Activated T-cell treated with anti-CD3 and anti-CD28 coated beads for 1 hour (primary cell): ENCODE results near the gene COIL.

Experiments used
- DNase-seq: peaks from one replicate; pipeline ENCODE4 v3.0.0-alpha.2; 2020; ENCODE audit warnings: low read depth

The COIL gene

DNA sequence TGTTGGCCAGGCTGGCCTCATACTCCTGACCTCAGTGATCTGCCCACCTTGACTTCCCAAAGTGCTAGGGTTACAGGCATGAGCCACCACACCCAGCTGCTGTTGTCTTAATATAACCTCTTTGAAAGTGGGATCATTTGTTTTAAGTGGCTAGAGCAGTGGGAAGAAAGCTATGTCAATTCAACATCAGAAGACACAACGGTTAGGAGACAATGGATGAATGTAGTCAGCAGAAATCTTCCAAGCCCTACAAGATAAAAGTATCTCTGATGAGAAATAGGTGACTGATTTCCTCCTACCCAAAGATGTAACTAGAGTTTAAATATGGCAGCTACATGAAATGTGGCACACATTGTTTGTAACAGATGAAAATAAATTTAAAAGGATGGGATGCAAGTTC is 27.0 kb downstream of the COIL start:
- DNase-seq, result no peak

DNA sequence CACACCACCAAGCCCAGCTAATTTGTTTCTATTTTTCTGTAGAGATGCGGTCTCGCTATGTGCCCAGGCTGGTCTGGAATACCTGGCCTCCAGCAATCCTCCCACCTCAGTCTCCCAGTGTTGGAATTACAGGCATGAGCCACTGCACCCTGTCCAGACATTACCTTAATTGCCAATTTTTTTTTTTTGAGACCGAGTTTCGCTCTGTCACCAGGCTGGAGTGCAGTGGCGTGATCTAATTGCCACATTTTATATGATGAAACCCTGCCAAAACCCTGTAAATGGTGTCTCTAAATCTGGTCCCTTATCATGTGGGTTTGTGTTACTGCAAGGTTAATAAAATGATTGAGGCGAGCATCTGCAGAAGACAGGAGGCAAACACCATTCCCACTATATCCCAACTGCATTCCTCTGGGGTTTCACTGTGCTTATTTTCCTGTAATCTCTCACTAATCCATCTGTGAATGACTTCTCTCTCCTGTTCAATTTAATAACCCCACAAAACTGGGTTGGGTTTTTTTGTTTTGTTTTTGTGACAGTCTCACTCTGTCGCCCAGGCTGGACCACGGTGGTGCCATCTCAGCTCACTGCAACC is 27.6 kb downstream of the COIL start:
- no peak for DNase-seq

DNA sequence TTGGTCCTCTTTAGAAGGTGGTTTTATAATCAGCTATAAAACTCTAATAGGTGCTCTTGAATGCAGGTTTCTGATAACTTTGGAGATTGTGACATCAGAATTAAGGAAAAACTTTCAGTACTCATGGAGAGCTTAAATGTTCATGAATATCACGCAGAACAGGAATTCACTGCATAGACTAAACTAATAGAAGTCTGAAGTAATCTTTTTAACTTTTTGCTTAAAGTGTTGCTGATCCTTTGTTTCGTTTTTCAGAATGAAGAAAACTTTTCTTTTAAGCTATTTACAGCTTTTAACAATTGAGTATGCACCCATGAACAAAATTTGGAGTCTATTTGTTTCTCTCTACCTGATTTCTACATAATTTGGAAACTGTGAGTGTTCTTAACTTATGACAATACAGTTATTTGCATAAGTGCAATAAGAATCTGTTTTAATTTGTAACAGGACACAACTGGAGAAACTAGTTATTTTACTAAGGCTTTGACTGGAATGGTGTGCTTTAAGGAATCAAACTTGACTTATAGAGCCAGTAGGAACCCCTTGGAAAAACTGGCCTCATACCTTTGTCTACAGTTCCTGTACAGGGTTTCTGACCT is 30.0 kb downstream of the COIL start:
- DNase-seq, result no peak

DNA sequence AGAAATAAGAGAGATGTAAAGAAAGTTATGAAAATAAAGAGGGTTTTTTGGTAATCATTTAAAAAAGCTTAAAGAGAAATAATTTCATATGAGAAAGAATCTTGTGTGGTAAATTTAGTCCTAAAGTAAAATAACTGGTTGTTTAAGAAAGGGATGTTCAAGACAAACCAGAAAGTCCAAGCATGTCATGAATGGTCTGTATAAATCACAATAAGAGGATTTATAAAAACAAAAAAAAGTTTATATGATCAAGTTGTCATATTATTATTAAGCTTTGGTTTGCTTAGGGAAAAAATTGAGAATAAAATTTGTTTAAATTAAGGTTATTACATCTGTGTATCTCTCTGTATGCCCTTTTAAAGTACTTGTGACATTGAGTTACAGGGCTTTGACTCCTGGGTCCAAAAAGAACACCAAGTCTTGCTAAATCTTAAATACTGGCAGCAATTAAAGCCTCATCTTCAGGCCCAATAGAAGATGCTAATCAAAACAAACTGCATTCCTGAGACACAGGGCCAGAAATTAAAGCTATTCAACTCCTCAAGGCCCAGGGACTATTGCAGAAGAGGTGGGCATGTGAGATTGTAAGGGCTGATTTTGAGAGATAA is 31.4 kb downstream of the COIL start:
- no peak for DNase-seq

DNA sequence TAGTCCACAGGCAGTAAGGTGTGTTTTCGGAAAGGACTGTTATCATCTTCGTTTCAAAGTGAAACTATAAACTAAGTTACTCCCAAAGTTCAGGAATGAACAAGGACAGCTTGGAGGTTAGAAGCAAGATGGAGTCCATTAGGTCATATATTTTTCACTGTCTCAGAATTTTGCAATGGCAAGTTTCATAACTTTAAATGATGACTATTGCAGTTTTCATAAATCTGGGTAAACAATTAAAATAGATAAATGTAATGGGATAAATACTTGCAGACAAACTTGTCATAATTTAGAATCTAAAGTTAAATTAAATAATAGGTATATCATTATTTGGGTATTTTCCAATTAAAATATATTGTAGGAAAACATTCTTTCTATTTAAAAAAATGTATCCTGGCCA is 32.3 kb downstream of the COIL start:
- no peak for DNase-seq

DNA sequence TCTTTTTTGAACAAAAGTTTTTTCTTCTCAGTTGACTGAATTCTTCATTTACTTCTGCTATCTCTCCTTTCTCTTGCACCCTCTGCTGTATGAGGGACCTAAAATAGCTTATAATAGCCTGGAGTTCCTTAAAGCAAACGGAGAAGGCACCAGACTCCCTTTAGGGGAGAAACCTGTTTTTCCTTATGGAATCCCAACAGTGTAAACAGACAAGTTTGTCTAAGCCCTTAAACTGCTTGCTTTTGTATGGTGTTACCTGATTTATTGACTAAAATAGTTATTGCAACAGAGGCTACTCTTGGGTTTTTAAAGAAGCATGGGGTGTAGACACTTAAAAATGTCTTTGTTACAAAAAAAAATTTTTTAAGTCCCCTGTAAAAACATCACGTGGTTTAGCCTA is 34.1 kb downstream of the COIL start:
- DNase-seq, result no peak

DNA sequence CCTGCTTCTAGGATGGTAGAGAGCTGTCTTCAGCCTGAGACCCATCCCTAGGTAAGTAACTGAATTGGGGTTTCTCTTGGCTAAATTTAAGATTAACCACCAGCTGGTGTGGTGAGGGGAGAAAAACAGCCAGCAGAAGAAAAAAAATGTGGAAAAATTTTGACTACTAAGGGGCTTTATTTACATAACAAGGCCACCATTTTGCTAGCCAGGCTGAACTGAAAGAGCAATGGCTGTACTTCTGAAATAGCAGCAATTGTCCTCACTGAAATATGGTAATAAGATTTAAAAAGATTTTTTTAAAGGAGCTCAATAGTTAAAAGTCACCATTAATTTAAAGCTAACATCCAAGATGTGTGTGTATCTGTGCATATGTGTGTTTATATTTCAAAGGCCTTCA is 34.6 kb downstream of the COIL start:
- DNase-seq, result no peak

DNA sequence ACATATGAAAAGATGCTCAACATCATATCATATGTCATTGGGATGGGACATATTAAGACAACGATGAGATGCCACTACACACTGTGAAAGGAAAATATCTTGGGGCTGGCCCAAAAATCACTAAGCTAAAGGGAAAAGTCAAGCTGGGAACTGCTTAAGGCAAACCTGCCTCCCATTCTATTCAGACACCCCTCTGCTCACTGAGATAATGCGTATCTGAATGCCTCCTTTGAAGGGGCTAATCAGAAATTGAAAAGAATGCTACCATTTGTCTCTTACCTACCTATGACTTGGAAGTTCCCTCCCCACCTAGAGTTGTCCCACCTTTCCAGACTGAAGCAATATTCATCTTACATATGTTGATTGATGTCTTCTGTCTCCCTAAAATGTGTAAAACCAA is 35.8 kb downstream of the COIL start:
- no peak for DNase-seq

DNA sequence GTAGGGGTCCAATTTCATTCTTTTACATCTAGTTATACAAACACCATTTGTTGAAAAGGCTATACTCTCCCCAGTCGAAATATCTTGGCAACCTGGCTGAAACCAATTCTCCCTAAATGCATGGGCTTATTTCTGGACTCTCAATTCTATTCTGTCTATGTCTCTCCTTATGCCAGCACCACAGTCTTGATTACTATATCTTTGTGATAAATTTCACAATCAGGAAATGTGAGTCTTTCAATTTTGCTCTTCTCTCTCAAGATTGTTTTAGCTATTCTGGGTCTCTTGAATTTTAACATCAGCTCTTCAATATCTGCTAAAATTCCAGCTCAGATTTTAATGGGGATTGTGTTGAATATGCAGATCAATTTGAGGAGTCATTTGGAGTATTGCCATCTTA is 41.1 kb downstream of the COIL start:
- no peak for DNase-seq

DNA sequence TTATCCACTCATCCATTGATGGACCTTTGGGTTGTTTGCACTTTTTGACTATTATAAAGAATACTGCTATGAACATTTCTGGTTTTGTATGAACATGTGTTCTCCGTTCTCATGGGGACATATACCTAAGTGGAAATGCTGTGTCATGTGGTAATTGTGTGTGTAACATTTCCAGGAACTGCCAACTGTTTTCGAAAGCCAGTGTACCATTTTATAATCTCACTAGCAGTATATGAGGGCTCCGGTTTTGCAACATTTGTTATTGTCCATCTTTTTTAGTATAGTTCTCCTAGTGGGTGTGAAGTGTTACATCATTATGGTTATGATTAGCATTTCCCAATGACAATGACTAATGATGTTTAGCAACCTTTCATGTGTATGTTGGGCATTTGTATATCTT is 41.9 kb downstream of the COIL start:
- no peak for DNase-seq

DNA sequence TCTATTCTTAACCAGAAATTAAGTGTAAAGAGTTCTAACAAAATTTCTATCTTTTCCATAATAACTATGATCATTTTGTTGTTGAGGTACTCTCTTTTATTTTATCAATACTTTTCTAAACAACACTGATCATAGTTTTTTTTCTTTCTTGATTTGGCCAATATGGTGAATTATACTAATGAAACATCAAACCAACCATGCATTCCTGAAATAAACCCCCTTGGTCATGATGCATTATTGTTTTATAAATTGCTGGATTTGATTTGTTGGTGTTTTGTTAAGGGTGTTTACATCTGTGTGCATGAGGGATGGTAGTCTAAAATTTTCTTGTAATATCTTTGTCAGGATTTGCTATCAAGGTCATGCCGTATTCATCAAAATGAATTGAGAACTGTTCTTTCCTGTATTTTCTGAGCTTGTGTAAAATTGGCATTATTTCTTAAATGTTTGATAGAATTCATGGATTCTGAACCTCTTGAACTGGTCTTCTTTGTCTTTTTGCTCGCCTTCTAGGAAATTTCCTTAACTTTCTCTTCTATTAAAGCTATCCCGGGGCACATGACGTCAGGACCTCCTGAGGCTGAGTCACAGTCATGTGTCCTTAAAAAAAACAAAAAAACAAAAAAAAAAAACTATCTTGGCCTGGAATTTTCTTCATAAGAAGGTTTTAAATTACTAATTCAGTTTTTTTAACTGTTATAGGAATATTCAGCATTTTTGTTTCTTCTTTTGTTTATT is 43.1 kb downstream of the COIL start:
- no peak for DNase-seq

DNA sequence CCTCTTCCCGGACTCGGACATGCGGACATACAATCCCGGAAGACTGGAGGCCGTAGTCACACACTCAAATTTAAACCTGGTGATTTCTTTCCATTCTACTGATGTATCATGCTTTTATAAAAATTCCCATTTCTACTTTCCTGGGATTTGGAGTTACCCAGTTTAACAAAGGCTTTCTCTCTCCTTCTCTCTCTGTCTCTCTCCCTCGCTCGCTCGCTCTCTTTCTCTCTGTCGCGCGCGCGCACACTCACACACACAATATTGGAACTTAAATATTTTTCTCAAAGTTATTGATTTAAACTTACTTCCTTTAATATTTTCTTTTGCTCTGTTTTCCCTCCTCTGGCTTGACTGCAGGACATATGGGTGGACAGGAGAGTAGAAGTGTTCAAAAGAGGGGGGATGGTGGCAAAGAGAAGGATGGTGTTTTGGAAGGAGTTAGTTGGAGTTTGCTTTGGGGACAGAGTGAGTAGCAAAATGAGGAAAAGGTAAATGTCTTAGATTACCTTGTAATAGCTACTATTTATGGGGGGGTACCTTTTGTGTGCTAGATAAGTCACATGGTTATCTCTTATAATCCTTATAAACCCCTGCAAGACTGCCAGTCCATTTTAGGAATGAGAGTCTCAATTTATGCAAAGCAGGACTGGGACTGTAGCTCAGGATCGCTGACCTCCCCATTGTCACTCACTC is 46.1 kb downstream of the COIL start:
- DNase-seq, result no peak

DNA sequence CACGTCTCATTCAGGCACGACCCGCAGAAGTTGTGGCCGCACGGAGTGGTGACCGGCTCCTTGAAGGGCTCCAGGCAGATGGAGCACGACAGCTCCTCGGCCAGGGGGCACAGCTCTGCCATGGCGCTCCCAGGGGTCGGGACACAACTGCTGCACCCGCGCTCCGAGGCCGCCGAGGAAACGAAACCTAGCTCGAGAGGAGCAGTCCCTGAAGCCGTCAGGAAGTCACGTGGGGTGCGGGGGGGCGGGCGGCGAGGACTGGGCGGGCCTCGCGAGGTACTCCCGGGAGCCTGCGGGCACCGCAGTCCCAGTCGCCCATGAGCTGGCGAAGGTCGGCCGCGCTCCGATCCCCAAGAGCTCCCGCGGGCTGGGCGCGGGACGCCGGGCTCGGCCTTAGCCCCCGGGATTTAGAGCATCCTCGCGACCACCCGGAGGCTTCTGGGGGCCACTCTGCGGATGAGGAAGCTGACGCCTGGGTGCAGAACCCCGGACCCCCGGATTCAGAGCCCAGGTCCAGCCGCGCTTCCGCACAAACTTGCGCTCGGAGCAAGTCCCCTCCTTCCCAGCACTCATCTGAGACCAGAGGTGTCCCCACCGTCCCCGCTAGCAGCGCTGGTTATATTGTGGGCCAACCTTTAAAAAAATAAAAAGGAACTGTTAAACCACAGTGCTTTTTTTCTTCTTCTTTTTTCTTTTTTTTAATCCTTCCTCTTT is 46.8 kb downstream of the COIL start, which contains the start of gene TRIM25:
Gene TRIM25 (minus strand): TSS at position 183 of the 714 bp plus-strand sequence. CDS start 61 bp downstream, at position 122.
- DNase-seq, result peak; percentile 88

DNA sequence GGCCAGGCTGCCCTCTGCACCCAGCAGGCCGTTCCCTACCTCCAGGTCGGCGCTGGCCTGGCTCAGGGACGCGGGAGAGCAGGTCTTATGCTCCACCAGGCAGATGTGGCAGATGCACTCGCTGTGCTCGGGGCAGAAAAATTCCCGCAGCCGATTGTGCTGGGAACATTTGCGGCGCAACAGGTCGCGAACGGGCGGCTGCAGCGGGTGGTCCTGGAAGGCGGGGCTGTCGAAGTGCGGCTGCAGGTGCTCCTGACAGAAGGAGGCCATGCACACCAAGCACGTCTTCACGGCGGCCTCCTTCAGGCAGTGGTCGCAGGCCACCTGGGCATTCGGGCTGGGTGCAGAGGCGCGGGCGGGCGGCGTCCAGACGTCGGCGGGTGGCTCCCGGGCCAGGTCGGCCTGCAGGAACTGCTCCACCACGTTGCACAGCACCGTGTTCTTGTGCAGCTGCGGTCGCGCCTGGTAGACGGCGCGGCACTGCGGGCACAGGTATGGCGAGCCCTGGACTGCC is 47.4 kb downstream of the COIL start:
- no peak for DNase-seq

DNA sequence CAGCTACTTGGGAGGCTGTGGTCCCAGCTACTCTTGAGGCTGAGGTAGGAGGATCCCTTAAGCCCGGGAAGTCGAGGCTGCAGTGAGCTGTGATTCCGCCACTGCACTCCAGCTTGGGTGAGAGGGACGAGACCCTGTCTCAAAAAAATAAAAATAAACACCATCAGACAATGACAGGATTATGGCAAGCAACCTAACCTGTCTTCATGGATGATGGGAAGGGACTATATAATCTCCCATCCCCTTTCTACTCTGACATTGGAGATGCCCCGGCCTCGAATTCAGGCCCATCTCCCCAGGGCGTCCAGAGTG is 47.9 kb downstream of the COIL start:
- DNase-seq, result no peak

DNA sequence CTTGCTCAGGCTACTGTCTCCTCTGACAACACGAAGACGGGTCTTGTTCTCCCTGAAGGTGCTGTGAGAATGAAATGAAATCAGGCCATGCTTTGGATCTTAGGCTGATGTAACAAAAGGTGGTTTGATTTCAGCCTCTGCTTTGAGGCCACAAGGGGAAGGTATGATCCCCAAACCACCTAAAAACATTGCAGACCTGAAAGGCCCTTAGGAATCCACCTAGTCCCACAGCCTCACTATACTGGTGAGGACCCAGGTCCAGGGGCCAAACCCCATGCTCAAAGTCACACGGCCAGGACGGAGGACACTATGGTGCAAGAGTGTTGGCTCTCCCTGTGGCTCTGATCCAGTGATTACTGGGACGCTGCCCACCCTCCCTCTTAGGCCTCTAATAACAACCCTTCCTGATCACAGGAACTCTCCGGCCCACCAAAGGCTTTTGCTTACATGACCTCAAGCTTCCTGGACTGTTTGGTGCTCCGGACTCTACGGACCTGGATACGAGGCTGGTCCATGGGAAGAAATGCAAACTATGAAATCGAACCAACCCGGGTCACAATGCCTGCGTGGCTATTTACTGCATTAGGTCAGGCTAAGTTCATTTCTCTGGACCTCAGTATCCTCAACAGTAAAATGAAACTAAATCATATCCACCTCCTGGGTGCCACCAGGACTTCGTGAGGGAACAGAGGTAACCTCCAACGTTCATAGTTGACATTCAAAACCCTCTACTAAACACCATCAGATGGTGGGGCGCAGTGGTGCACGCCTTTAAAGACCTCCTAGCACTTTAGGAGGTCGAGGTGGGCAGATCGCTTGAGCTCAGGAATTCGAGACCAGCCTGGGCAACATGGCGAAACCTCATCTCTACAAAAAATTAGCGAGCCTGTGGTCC is 48.5 kb downstream of the COIL start:
- DNase-seq, result no peak

DNA sequence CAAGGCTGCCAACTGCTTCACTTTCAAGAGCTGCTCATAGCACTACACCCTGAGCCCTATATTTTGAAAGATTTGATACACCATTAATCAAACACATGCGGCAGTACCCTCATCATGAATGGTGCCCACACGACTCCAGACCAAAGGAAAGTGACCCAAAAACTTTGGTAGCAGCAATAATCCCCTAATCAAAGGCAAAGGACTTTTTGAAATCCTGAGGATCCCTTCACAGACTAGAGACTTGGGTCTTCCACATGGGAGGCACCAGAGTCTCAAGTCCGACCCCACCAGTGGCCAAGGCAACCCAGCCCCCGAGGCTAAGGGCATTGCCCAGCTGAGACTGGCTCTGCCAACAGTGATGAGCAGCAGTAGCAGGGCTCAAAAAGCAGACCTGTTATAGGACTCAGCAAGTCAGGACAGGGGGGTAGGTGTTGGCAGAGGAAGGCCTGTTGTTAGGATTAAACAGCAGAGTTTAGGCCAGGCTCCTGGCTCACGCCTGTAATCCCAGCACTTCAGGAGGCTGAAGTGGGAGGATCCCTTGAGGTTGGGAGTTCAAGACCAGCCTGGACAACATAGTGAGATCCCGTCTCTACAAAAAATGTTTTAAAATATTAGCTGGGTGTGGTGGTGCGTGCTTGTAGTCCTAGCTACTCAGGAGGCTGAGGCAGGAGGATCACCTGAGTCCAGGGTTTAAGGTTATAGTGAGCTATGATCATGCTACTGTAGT is 50.2 kb downstream of the COIL start:
- no peak for DNase-seq

DNA sequence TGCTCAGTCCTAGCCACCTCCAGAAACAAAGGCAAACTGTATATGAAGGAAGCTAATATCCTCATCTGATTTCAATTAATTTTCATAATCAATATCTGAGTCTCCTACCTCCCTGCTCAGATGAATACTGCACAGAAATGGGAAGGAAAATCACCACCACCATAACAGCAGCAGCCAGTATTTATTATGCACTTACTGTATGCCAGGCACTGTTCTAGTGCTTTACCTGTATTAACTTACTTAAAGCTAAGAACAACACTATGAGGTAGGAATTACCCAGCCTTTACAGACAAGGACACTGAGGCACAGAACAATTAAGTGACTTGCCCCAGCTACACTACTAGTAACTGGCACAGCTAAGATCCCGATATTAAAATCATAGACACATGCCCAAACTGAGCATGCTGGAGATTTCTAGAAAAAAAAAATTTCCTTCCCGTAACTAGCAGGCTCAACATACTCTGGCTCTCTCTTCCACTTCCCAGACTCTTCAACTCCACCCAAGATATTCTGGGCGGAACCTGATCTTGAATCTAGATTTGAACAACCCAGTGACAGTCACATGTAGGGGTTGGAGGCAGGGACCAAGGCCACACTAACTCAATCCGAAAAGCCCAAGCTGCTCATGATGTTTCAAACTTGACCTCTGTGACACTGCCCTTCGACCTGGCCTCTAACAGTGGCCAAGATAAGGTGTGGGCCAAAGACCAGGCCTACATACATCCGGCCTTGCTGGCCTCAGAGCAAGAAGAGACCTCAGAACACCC is 50.9 kb downstream of the COIL start:
- DNase-seq, result no peak

DNA sequence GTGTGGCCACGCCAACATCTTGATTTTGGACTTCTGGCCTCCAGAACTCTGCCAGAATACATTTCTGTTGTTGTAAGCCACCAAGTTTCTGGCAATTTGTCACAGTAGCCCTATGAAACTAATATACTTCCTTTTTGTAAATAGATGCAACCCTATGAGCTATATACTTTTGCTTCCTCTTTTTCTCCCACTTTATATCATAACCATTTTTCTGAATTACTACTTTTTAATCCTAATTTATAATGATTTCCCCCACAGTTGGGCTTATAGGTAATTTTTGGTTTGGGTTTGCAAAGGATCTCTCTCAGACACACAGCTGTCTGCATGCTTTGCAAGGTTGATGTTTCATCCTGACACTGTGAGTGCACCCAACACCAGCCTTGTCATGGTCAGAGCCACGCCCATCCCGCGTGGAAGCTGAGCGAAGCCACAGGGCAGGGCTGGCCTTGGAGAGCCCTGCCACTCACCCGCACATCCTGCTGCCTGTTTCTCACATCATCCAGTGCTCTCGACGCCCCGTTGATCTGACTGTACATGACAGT is 52.8 kb downstream of the COIL start:
- DNase-seq, result no peak
